ENCODE measurements around the gene KRTAP10-2. TPM values are rescaled to one million over a fixed set of nuclear protein-coding genes. Genes with fewer than 3 reads are reported as not detected.

Gene KRTAP10-2
- total and polyA plus RNA-seq, 9 of the 15 experiments (the other 6 are each of a cell fraction or from before 2014, with no cell fraction given) = not detected

- intact Hi-C loops (cut with micrococcal nuclease) = no loop called here
- POLR2A ChIA-PET = interaction anchor here (0.6 to 0.7 kb wide), 4 partner anchors 22 to 339 kb away, joined by 3 read pairs; no protein-coding TSS in a partner anchor
- CTCF ChIA-PET (ENCODE audit: low intra/inter-chr PET ratio) = no interaction called here
- TF ChIP-seq ZNF140 (CRISPR knock-in tag; IDR thresholded peaks at IDR 0.05) = no peak
- no peak for TF ChIP-seq BRD4 (IDR thresholded peaks at IDR 0.05)
- no peaks in the 10 kb centered on the region; a peak in 1 of 5 replicates for H3K4me1 ChIP-seq (replicated peaks in 1 of 2; ENCODE audit: control insufficient read depth in 2 of 2, insufficient read depth in 2 of 2, low read length in 2 of 2)
- no peaks in the 10 kb centered on the region for H3K36me3 ChIP-seq (ENCODE audit: control insufficient read depth, insufficient read depth, low read length)
- ATAC-seq (no peak), DNase-seq (ENCODE audit: extremely low read depth in 1 of 4, low spot score in 3 of 4) (no peak), FAIRE-seq (no peak)
- WGBS (ENCODE audit: insufficient coverage, low coverage, missing lambda C conversion rate) = 4% methylated on average over 28 of the region's 30 CpGs
- H3K9me1 ChIP-seq (ENCODE audit: control insufficient read depth, insufficient read depth, low read length) = no peaks in the 10 kb centered on the region
- 0 out of 2 replicates have a peak, but pooled peaks cover 2% of the 10 kb centered on the region for H4K20me1 ChIP-seq (replicated peaks; ENCODE audit: control insufficient read depth, insufficient read depth, low read length)
- H2AFZ ChIP-seq (ENCODE audit: low read depth, low read length) = no peak overlapping the region
- H3K9ac ChIP-seq (ENCODE audit: insufficient read depth in 1 of 2, low read depth in 2 of 2, low read length in 2 of 2) = no peak overlapping the region
- no peak overlapping the region for H3K27ac ChIP-seq (ENCODE audit: extremely low read depth, low read depth, low read length)
- H3K9me3 ChIP-seq (replicated peaks; ENCODE audit: control insufficient read depth, insufficient read depth, low read depth, low read length) = no peaks in the 10 kb centered on the region
- H3K4me3 ChIP-seq = no peak overlapping the region
- in situ Hi-C loops (cut with MboI) = no loop called here
- H3K4me2 ChIP-seq (ENCODE audit: insufficient read depth, low read length) = no peak overlapping the region
- BruUV-seq (replicated peaks) = no TSS peak
- H3K27me3 ChIP-seq (ENCODE audit: control insufficient read depth in 2 of 2, insufficient read depth in 2 of 2, low read length in 2 of 2) = peaks cover 39 to 51% of the 10 kb centered on the region in 2 experiments
- H3K79me2 ChIP-seq (ENCODE audit: control insufficient read depth, insufficient read depth, low read length) = no peaks in the 10 kb centered on the region
Measured at GRCh38 chr21:44557491-44558328, 6.4 kb upstream of the KRTAP10-2 start.

DNA sequence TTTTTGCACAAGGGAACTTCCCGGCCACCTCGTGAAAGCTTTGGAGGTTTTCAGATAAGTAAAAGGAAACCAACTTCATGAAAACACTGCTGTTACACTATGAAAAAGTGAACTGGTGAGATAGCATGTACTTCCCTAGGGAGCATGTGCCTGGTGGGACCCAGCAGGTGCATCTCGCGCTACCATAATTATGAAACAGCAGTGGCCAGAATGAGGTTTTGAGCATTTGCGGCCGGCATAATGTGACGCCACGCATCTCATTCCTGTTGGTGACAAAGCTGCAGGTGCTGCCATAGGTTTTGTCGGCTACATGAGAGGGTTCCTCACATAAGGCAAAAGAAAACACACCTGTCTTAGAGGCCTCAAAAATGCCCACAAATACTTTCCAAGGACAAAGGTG lies 5.6 kb upstream of the KRTAP10-2 start:
- BruUV-seq (replicated peaks) = no TSS peak

More for the DNA sequence above, 5.6 kb upstream of the KRTAP10-2 start:
- H3K9ac ChIP-seq (ENCODE audit: insufficient read depth in 1 of 2, low read depth in 2 of 2, low read length in 2 of 2) = no peak overlapping the region
- DNase-seq (ENCODE audit: extremely low read depth in 1 of 4, low spot score in 3 of 4) = no peak
- no peak overlapping the region for H3K4me3 ChIP-seq
- H3K4me1 ChIP-seq (replicated peaks in 1 of 2; ENCODE audit: control insufficient read depth in 2 of 2, insufficient read depth in 2 of 2, low read length in 2 of 2) = no peaks in the 10 kb centered on the region; a peak in 1 of 5 replicates
- H3K79me2 ChIP-seq (ENCODE audit: control insufficient read depth, insufficient read depth, low read length) = no peaks in the 10 kb centered on the region
- ATAC-seq = no peak
- no peaks in the 10 kb centered on the region for H3K9me1 ChIP-seq (ENCODE audit: control insufficient read depth, insufficient read depth, low read length)
- 0 out of 2 replicates have a peak, but pooled peaks cover 2% of the 10 kb centered on the region for H4K20me1 ChIP-seq (replicated peaks; ENCODE audit: control insufficient read depth, insufficient read depth, low read length)
- H3K9me3 ChIP-seq (replicated peaks; ENCODE audit: control insufficient read depth, insufficient read depth, low read depth, low read length) = no peaks in the 10 kb centered on the region
- in situ Hi-C loops (cut with MboI) = no loop called here
- TF ChIP-seq CREBBP (IDR thresholded peaks at IDR 0.05; ENCODE audit: low read depth, low read length) (no peak), EZH2 (IDR thresholded peaks at IDR 0.05; ENCODE audit: borderline replicate concordance, low read depth, low read length) (0 out of 2 replicates have a peak, but pooled peaks have one; percentile 72)
- no peak for FAIRE-seq
- CTCF ChIA-PET (ENCODE audit: low intra/inter-chr PET ratio) = no interaction called here
- H3K27ac ChIP-seq (ENCODE audit: extremely low read depth, low read depth, low read length) = no peak overlapping the region
- 1% methylated on average over 9 of the region's 9 CpGs for WGBS (ENCODE audit: insufficient coverage, low coverage, missing lambda C conversion rate)
- no peak overlapping the region for H3K4me2 ChIP-seq (ENCODE audit: insufficient read depth, low read length)
- H3K36me3 ChIP-seq (ENCODE audit: control insufficient read depth, insufficient read depth, low read length) = no peaks in the 10 kb centered on the region
- H3K27me3 ChIP-seq (ENCODE audit: control insufficient read depth in 2 of 2, insufficient read depth in 2 of 2, low read length in 2 of 2) = peaks cover 46 to 59% of the 10 kb centered on the region in 2 experiments
- no peak overlapping the region for H2AFZ ChIP-seq (ENCODE audit: low read depth, low read length)
- intact Hi-C loops (cut with micrococcal nuclease) = no loop called here
- POLR2A ChIA-PET = interaction anchor here (0.6 to 1.6 kb wide), 3 partner anchors 16 to 25 kb away, joined by 3 read pairs; no protein-coding TSS in a partner anchor

All from K562 (cell line).